Measurements from ENCODE around the gene SPRN. TPM values are rescaled to one million over a fixed set of nuclear protein-coding genes. Genes with fewer than 3 reads are reported as not detected.

The SPRN gene
- total RNA-seq, 1 donor from 2014 or later, result 0.28 TPM

DNA sequence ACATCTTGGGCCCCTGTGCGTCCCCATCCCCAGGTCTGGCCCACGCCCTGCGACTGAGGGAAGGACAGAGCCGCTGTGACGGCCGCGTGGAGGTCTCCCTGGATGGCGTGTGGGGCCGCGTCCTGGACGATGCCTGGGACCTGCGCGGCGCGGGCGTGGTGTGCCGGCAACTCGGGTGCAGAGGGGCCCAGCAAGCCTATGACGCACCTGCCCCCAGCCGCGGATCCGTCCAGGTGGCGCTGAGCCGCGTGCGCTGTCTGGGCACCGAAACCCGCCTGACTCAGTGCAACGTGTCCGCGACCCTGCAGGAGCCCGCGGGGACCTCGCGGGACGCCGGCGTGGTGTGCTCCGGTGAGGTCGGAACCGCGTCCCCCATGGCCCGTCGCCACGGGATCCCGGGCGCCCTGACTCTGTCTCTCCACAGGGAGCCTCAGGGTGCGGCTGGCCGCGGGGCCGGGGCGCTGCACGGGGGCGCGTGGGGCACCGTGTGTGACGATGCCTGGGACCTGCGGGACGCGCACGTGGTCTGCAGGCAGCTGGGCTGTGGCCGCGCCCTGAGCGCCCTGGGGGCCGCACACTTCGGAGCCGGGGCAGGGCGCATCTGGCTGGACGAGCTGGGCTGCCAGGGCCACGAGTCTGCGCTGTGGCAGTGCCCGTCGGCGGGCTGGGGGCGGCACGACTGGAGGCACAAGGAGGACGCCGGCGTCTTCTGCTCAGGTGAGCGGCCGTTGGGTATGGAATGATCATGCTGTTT lies 35.2 kb upstream of the SPRN start:
- TF ChIP-seq, protein P1, sequence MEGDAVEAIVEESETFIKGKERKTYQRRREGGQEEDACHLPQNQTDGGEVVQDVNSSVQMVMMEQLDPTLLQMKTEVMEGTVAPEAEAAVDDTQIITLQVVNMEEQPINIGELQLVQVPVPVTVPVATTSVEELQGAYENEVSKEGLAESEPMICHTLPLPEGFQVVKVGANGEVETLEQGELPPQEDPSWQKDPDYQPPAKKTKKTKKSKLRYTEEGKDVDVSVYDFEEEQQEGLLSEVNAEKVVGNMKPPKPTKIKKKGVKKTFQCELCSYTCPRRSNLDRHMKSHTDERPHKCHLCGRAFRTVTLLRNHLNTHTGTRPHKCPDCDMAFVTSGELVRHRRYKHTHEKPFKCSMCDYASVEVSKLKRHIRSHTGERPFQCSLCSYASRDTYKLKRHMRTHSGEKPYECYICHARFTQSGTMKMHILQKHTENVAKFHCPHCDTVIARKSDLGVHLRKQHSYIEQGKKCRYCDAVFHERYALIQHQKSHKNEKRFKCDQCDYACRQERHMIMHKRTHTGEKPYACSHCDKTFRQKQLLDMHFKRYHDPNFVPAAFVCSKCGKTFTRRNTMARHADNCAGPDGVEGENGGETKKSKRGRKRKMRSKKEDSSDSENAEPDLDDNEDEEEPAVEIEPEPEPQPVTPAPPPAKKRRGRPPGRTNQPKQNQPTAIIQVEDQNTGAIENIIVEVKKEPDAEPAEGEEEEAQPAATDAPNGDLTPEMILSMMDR (IDR thresholded peaks at IDR 0.05; ENCODE audit: unreplicated experiment), result no peak
- DNase-seq (ENCODE audit: low spot score), result no peak
- no peaks in the 10 kb centered on the region for H3K9me3 Mint-ChIP-seq (ENCODE audit: unreplicated experiment)

GRCh38 chr10:133458710-133459453 lies 34.5 kb upstream of the SPRN start:
- H3K27me3 Mint-ChIP-seq (ENCODE audit: unreplicated experiment), result peaks cover 11% of the 10 kb centered on the region
- no peak overlapping the region for H3K27ac Mint-ChIP-seq (ENCODE audit: unreplicated experiment)
- no peak for DNase-seq (ENCODE audit: low spot score)
- no peaks in the 10 kb centered on the region for H3K36me3 Mint-ChIP-seq (ENCODE audit: low read depth, unreplicated experiment)
- no peak overlapping the region for H3K4me3 Mint-ChIP-seq (ENCODE audit: unreplicated experiment)
- TF ChIP-seq, protein P1 (IDR thresholded peaks at IDR 0.05; ENCODE audit: unreplicated experiment), result no peak
- no peaks in the 10 kb centered on the region for H3K4me1 Mint-ChIP-seq (ENCODE audit: unreplicated experiment)
- no peaks in the 10 kb centered on the region for H3K9me3 Mint-ChIP-seq (ENCODE audit: unreplicated experiment)

More for the DNA sequence above, 35.2 kb upstream of the SPRN start:
- no peak overlapping the region for H3K4me3 Mint-ChIP-seq (ENCODE audit: unreplicated experiment)
- H3K36me3 Mint-ChIP-seq (ENCODE audit: low read depth, unreplicated experiment), result no peaks in the 10 kb centered on the region
- no peaks in the 10 kb centered on the region for H3K4me1 Mint-ChIP-seq (ENCODE audit: unreplicated experiment)
- no peak overlapping the region for H3K27ac Mint-ChIP-seq (ENCODE audit: unreplicated experiment)
- H3K27me3 Mint-ChIP-seq (ENCODE audit: unreplicated experiment), result peaks cover 17% of the 10 kb centered on the region

- TF ChIP-seq, protein P1 (IDR thresholded peaks at IDR 0.05; ENCODE audit: unreplicated experiment), result no peak
- Mint-ChIP-seq H3K27ac (ENCODE audit: unreplicated experiment) (no peak overlapping the region), H3K27me3 (ENCODE audit: unreplicated experiment) (peaks cover 10% of the 10 kb centered on the region), H3K4me1 (ENCODE audit: unreplicated experiment) (no peaks in the 10 kb centered on the region), H3K4me3 (ENCODE audit: unreplicated experiment) (no peak overlapping the region), H3K9me3 (ENCODE audit: unreplicated experiment) (no peaks in the 10 kb centered on the region), H3K36me3 (ENCODE audit: low read depth, unreplicated experiment) (no peaks in the 10 kb centered on the region)
- DNase-seq (ENCODE audit: low spot score), result no peak
Observed at GRCh38 chr10:133458021-133458709, 33.7 kb upstream of the SPRN start.

GRCh38 chr10:133457100-133457841 lies 32.8 kb upstream of the SPRN start:
- Mint-ChIP-seq H3K27me3 (ENCODE audit: unreplicated experiment) (peaks cover 9% of the 10 kb centered on the region), H3K4me1 (ENCODE audit: unreplicated experiment) (no peaks in the 10 kb centered on the region), H3K27ac (ENCODE audit: unreplicated experiment) (no peak overlapping the region), H3K4me3 (ENCODE audit: unreplicated experiment) (no peak overlapping the region), H3K9me3 (ENCODE audit: unreplicated experiment) (no peaks in the 10 kb centered on the region), H3K36me3 (ENCODE audit: low read depth, unreplicated experiment) (no peaks in the 10 kb centered on the region)
- TF ChIP-seq, protein P1 (IDR thresholded peaks at IDR 0.05; ENCODE audit: unreplicated experiment), result no peak
- no peak for DNase-seq (ENCODE audit: low spot score)

Data from endothelial cell (in vitro differentiated cells).